Skeletal muscle cell (primary cell): Measurements from ENCODE around the gene AKR1C4.
A peak's percentile ranks its signal among the peaks of the same experiment; 100 is the strongest.
"Not testable (repeated sequence)": the region's sequence is repeated elsewhere in the genome, so short reads cannot be mapped to it uniquely, and the experiment has no call there.

Experiments used
- DNase-seq: peaks from one replicate; pipeline ENCODE4 v3.0.0-alpha.2; 2010; ENCODE audit warnings: low read depth
- H3K4me3 ChIP-seq: 2 replicates; pipeline ENCODE4 v1.5.1; 2011; ENCODE audit warnings: low read depth, mild to moderate bottlenecking, control low read depth, low read length, moderate library complexity

The AKR1C4 gene

GRCh38 chr10:5198386-5198785 is 1.7 kb downstream of the AKR1C4 start:
- no peak for DNase-seq
- no peak overlapping the region for H3K4me3 ChIP-seq

- no peak overlapping the region for H3K4me3 ChIP-seq
- no peak for DNase-seq
Observed at GRCh38 chr10:5199398-5199797, 2.8 kb downstream of the AKR1C4 start.

DNA sequence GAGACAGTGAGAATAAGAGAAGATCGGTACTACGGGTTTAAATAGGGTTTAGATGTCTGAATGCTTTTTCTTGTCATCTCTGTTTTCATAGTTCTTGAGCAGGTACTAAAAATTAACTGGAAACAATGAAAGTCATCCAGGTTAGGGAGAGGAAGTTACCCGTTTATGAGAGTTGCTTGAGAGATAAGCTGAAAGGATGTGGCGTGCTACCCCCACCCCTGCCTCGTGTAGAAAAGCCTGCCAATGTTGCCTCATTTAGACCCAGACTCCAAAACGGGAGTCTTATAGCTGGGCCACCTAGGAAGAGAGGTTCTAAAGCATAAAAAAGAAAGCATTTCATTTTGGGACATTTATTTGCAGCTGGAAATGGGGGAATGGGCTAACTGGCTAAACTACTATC is 10.2 kb downstream of the AKR1C4 start:
- DNase-seq, result no peak
- no peak overlapping the region for H3K4me3 ChIP-seq

DNA sequence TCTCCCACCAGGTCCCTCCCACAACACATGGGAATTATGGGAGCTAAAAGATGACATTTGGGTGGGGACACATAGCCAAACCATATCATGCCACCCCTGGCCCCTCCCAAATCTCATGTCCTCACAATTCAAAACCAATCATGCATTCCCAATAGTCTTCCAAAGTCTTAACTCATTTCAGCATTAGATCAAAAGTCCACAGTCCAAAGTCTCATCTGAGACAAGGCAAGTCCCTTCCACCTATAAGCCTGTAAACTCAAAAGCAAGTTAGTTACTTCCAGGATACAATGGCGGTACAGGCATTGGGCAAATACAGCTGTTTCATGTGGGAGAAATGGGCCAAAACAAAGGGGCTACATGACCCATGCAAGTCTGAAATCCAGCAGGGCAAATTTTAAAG is 13.1 kb downstream of the AKR1C4 start:
- DNase-seq, H3K4me3 ChIP-seq: not testable (repeated sequence)

- not testable (repeated sequence) for H3K4me3 ChIP-seq, DNase-seq
Observed at GRCh38 chr10:5210261-5210660, 13.6 kb downstream of the AKR1C4 start.

GRCh38 chr10:5211696-5212536 is 15.3 kb downstream of the AKR1C4 start:
- DNase-seq, result no peak

DNA sequence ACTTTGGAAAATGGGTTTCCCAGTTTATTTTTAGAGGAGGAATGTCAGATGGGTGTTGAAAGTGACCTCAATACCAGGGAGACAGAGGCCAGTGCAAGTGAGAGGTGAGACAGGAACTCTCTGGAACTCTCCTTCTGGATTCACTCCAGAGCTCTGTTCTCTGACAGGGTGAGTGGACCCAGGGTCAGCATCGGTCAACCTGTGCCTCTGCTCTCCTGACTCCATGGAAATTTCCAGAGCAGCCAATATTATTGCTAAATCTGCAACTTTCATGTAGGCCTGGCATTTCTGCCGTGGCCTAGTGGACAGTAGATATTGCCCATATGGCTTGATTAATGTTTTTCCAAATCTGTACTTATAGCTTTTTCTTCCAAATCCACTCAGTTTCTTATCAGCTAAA is 20.2 kb downstream of the AKR1C4 start:
- H3K4me3 ChIP-seq, result no peak overlapping the region
- DNase-seq, result no peak

More at GRCh38 chr10:5211696-5212536, 15.3 kb downstream of the AKR1C4 start:
- H3K4me3 ChIP-seq, result no peak overlapping the region

- H3K4me3 ChIP-seq, result no peak overlapping the region
- DNase-seq, result no peak
Observed at GRCh38 chr10:5219262-5219661, 22.6 kb downstream of the AKR1C4 start.

GRCh38 chr10:5222942-5223341 is 26.3 kb downstream of the AKR1C4 start:
- not testable (repeated sequence) for DNase-seq, H3K4me3 ChIP-seq

DNA sequence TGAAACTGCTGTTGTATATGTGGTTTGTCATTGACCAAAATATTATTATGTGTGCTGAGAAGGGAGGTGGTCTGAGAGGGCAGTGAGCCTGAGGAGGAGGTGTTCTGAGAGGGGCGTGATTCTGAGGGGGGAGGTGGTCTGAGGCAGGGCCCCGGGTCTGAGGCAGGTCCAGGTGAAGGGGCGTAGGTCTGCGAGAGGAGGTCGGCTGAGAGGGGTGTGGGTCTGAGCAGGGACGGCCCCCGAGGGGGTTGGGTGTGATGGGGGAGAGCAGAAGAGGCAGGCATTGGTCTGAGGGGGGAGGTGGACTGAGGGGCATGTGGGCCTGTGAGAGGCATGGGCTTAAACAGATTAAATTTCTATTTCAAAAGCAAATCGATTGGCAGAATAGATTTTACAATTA is 32.4 kb downstream of the AKR1C4 start:
- no peak overlapping the region for H3K4me3 ChIP-seq

DNA sequence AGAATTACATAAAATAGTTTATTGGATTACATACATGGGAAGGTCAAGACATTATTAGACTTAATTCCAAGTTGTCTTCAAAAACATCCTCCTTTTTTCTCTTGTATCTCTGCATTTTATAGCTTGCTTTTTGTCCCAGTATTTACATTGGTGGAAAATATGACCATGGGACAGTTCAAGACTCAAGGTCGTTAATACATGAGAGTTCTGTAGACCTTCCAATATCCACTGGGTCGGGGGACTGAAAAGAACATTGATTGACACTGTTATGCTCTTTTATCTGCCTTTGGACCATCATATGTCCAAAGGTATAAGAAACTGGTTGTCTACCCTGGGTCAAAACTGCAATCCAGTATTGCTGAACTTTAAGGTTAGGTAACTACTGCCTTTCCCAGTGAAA is 36.7 kb downstream of the AKR1C4 start:
- DNase-seq, result no peak

More for the DNA sequence above, 32.4 kb downstream of the AKR1C4 start:
- no peak for DNase-seq

GRCh38 chr10:5234106-5234860 is 37.6 kb downstream of the AKR1C4 start:
- H3K4me3 ChIP-seq, result no peak overlapping the region
- DNase-seq, result peak; percentile 84

More for the DNA sequence above, 36.7 kb downstream of the AKR1C4 start:
- H3K4me3 ChIP-seq, result no peak overlapping the region

DNA sequence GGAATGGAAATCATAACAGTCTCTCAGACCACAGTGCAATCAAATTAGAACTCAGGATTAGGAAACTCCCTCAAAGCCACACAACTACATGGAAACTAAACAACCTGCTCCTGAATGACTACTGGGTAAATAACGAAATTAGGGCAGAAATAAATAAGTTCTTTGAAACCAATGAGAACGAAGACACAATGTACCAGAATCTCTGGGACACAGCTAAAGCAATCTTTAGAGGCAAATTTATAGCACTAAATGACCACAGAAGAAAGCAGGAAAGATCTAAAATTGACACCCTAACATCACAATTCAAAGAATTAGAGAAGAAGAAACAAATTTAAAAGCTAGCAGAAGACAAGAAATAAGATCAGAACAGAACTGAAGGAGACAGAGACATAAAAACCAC is 40.9 kb downstream of the AKR1C4 start:
- H3K4me3 ChIP-seq, DNase-seq: not testable (repeated sequence)

DNA sequence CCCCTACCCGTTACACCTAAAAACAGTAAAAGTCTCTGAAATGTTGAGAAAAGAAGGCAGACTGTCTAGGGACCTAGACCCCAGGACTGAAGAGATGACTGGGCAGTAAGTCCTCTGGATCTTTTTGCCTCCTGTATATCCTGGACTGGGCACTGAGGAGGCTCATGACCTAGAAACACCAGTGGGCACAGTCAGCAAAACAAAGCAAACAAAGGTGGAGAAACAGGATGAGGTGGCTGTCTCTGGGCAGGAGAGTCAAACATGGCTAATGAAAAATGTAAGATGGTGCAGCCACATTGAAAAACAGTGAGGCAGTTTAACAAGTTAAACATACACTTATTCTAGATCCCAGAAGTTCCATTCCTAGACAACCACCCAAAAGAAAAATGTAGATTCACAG is 45.9 kb downstream of the AKR1C4 start:
- no peak overlapping the region for H3K4me3 ChIP-seq
- no peak for DNase-seq

GRCh38 chr10:5243521-5243987 is 46.9 kb downstream of the AKR1C4 start:
- H3K4me3 ChIP-seq, result no peak overlapping the region
- DNase-seq, result no peak

DNA sequence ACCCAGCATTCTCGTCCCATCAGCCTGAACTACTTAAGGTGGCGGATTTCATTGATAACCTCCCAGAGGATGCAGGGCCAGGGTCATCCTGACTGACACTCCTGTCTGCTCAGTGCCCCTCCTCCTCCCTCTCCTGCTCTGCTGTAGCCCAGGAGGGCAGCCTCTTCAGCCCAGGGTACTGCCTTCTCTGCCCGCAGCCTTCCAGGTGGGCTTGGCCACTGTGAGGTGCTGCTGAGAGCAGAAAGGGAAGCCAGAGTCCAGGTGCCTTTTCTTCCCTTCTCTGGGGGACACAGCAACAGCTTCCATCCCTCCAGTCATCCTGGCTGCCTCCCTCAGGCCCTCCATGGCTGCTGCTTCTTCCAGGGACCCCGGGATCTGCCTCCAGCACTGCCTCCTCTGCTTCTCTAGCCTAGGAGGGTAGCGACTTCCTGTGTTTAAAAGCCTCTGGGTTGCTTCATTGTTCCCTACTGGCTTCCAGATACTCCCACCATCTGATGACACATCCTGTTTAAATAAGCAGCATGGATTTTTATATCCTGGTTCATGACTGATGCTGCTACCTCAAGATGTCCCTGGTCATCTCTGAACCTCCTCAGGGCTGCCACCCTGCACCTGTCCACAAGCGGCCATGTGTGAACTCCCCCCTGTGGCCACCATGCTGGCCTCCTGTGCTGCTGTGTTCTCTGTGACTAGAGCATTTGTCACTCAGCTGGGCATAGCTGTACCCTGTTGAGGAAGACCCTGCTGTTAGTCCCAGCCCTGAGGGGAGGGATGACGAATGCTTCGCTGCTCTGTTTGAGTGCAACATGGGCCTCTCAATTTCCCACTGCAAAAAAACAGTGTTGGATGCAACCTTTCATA is 55.8 kb downstream of the AKR1C4 start:
- DNase-seq, result no peak
- H3K4me3 ChIP-seq, result no peak overlapping the region

DNA sequence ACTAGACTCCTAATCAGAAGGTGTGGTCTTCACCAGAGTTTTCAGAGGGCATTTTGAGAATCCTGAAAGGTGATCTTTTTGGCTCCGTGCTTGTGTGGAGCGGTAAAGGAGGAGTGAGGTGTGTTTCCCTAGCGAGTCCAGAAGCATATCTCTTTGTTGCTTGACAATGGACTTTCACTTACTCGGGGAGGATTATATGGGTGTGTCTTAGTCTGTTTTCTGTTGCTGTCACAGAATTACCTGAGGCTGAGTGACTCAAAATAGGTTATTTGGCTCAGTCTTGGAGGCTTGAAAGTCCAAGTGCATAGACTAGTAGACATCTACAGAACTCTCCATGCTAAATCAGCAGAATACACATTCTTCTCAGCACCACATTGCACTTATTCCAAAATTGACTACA is 57.9 kb downstream of the AKR1C4 start:
- no peak overlapping the region for H3K4me3 ChIP-seq
- DNase-seq, result no peak

DNA sequence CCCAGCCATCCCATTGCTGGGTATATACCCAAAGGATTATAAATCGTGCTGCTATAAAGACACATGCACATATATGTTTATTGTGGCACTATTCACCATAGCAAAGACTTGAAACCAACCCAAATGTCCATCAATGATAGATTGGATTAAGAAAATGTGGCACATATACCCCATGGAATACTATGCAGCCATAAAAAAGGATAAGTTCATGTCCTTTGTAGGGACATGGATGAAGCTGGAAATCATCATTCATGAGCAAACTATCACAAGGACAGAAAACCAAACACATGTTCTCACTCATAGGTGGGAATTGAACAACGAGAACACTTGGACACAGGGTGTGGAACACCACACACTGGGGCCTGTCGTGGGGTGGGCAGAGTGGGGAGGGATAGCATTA is 61.1 kb downstream of the AKR1C4 start:
- not testable (repeated sequence) for H3K4me3 ChIP-seq, DNase-seq

DNA sequence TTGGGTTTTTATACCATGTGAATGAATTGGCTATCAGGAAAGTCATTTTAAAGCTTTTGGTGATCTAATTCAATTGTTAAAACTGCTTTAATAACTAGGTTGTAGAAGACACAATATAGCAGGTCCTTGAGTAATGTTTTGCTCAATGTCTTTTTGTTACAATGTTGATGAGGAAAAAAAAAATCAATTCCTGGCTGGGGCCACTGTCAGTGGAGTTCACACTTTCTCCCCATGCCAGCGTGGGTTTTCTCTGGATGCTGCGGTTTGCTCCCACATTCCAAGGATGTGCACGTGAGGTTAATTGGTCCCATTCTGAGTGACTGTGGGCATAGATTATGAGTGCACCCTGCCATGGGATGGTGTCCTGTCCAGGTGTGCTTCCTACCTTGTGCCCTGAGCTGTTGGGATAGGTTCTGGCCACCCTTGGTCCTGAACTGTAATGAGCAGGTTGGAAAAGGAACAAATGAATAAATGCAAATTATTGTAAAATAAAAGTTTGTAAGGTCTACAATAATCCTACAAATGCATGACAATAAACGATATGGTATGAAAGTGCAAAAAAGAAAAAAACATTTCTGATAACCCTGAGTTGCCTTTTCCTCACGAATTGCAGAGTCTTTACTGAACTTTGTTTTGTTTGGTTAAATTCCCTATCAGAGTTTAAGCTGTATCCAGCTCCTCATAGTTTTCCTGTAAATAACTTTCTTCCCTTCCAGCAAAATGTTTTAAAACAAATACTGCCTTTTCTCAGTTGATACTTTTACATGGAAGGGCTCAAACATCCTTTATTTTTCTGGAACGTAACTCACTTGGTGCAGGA is 62.7 kb downstream of the AKR1C4 start:
- no peak for DNase-seq
- no peak overlapping the region for H3K4me3 ChIP-seq
